ENCODE results near the gene PDSS2.

DNA sequence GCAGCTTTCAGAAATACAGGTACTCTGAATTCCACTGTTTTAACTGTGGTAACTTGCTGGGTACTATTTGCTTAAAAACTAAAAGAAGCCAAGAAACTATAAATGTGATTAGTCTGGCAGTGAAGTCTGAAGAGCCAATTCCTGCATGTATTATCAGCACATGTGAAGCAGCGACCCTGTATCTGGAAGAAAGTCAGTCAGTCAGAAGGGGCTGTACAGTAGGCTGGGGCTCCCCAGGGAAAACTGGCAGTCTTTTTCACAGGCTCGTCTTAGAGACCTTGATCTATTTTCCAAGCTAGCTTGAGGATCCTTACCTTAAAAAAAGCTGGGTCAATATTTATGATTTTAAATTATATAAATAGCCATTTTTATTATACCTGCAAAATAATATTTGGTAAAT lies 104.9 kb downstream of the PDSS2 start:
- TF ChIP-seq, protein P1, sequence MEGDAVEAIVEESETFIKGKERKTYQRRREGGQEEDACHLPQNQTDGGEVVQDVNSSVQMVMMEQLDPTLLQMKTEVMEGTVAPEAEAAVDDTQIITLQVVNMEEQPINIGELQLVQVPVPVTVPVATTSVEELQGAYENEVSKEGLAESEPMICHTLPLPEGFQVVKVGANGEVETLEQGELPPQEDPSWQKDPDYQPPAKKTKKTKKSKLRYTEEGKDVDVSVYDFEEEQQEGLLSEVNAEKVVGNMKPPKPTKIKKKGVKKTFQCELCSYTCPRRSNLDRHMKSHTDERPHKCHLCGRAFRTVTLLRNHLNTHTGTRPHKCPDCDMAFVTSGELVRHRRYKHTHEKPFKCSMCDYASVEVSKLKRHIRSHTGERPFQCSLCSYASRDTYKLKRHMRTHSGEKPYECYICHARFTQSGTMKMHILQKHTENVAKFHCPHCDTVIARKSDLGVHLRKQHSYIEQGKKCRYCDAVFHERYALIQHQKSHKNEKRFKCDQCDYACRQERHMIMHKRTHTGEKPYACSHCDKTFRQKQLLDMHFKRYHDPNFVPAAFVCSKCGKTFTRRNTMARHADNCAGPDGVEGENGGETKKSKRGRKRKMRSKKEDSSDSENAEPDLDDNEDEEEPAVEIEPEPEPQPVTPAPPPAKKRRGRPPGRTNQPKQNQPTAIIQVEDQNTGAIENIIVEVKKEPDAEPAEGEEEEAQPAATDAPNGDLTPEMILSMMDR (IDR thresholded peaks at IDR 0.05; ENCODE audit: insufficient read depth, low read length, poor library complexity, severe bottlenecking) = no peak
- TF ChIP-seq EZH2phosphoT487 (conservative IDR thresholded peaks at IDR 0.05; ENCODE audit: low read length) = no peak

Data from SU-DHL-6 (cell line).